Forelimb muscle (tissue), 1 donor: ENCODE results near the gene ASAP2. TPM values are rescaled to one million over a fixed set of nuclear protein-coding genes. Genes with fewer than 3 reads are reported as not detected.
"Not testable (repeated sequence)": the region's sequence is repeated elsewhere in the genome, so short reads cannot be mapped to it uniquely, and the experiment has no call there.

Experiments used
- DNase-seq: peaks from one replicate; pipeline ENCODE4 v3.0.0-alpha.2; 2013; ENCODE audit warnings: low read depth
- polyA plus RNA-seq: library from polyadenylated mRNA; unstranded; fragments of 120-200 nt; gene quantifications from one replicate; pipeline ENCODE4 v1.2.1, GENCODE V29; 2013; ENCODE audit not compliant: insufficient read length

The ASAP2 gene
- polyA plus RNA-seq, 1 donor: 17.6 TPM

GRCh38 chr2:9250091-9250490, 43.5 kb downstream of the ASAP2 start:
- DNase-seq: no peak

GRCh38 chr2:9250498-9251153, 44.0 kb downstream of the ASAP2 start:
- no peak for DNase-seq

GRCh38 chr2:9251154-9252001, 44.8 kb downstream of the ASAP2 start:
- DNase-seq: no peak

GRCh38 chr2:9252002-9252357, 45.4 kb downstream of the ASAP2 start:
- DNase-seq: no peak

GRCh38 chr2:9255416-9255815, 48.8 kb downstream of the ASAP2 start:
- DNase-seq: no peak

- DNase-seq: no peak
Measured at GRCh38 chr2:9256147-9256546, 49.5 kb downstream of the ASAP2 start.

GRCh38 chr2:9256570-9257043, 50.0 kb downstream of the ASAP2 start:
- no peak for DNase-seq

GRCh38 chr2:9258501-9258900, 51.9 kb downstream of the ASAP2 start:
- no peak for DNase-seq

GRCh38 chr2:9258953-9259399, 52.4 kb downstream of the ASAP2 start:
- DNase-seq: no peak

- DNase-seq: no peak
Measured at GRCh38 chr2:9260464-9260918, 53.9 kb downstream of the ASAP2 start.

GRCh38 chr2:9261231-9261883, 54.7 kb downstream of the ASAP2 start:
- DNase-seq: peak; percentile 84

- no peak for DNase-seq
Measured at GRCh38 chr2:9262671-9263171, 56.1 kb downstream of the ASAP2 start.

- DNase-seq: no peak
Measured at GRCh38 chr2:9263428-9263827, 56.8 kb downstream of the ASAP2 start.

- no peak for DNase-seq
Measured at GRCh38 chr2:9264301-9264700, 57.7 kb downstream of the ASAP2 start.

GRCh38 chr2:9266711-9267110, 60.1 kb downstream of the ASAP2 start:
- DNase-seq: no peak

GRCh38 chr2:9267286-9267685, 60.7 kb downstream of the ASAP2 start:
- DNase-seq: not testable (repeated sequence)

GRCh38 chr2:9268301-9269080, 61.9 kb downstream of the ASAP2 start:
- no peak for DNase-seq

GRCh38 chr2:9269295-9269694, 62.7 kb downstream of the ASAP2 start:
- no peak for DNase-seq

GRCh38 chr2:9269695-9270360, 63.2 kb downstream of the ASAP2 start:
- no peak for DNase-seq

GRCh38 chr2:9271091-9271490, 64.5 kb downstream of the ASAP2 start:
- DNase-seq: no peak

- DNase-seq: no peak
Measured at GRCh38 chr2:9271691-9272090, 65.1 kb downstream of the ASAP2 start.
